Coronary artery (tissue), 2 donors: Measurements from ENCODE around the gene CD14.
A peak's percentile ranks its signal among the peaks of the same experiment; 100 is the strongest.

Source experiments
- DNase-seq: peaks from one replicate; pipeline ENCODE4 v3.0.0-alpha.2; 2017; ENCODE audit warnings: low spot score
- H3K27ac ChIP-seq, 2 donors: fragments of 200-600 bp; sonication (generic); one replicate each; pipeline ENCODE4 v1.5.1; 2016 to 2019
- H3K4me3 ChIP-seq: fragments of 200-600 bp; sonication (generic); 2 replicates; pipeline ENCODE4 v1.5.1; 2016; ENCODE audit warnings: mild to moderate bottlenecking, moderate library complexity
- CTCF ChIP-seq: fragments of 200-600 bp; sonication (generic); IDR thresholded peaks from one replicate; pipeline ENCODE4 v1.5.1; 2019; ENCODE audit warnings: antibody characterized with exemption

Gene CD14

GRCh38 chr5:140633021-140633471 is at the start of gene CD14:
TSS of gene CD14 (minus strand) at chr5:140633175. CDS start at chr5:140633071, 104 bp downstream.
- peak; percentile 80 for DNase-seq
- TF ChIP-seq CTCF = no peak
- Histone ChIP-seq H3K27ac (peak within 1 kb of the TSS; percentile 60 to 81), H3K4me3 (peak within 1 kb of the TSS; percentile 74)

- Histone ChIP-seq H3K27ac (no peak overlapping the region), H3K4me3 (no peak overlapping the region)
- DNase-seq = no peak
- TF ChIP-seq CTCF = no peak
Measured at GRCh38 chr5:140678993-140679392, 46.0 kb upstream of the CD14 start.

- no peak for TF ChIP-seq CTCF
Measured at GRCh38 chr5:140677947-140678346, 45.0 kb upstream of the CD14 start.

GRCh38 chr5:140674629-140675028 is 41.7 kb upstream of the CD14 start:
- H3K27ac ChIP-seq = no peak overlapping the region
- H3K4me3 ChIP-seq = no peak overlapping the region
- DNase-seq = no peak
- TF ChIP-seq CTCF = no peak

More at GRCh38 chr5:140677947-140678346, 45.0 kb upstream of the CD14 start:
- no peak overlapping the region for H3K4me3 ChIP-seq
- H3K27ac ChIP-seq = no peak overlapping the region
- no peak for DNase-seq

GRCh38 chr5:140674211-140674610 is 41.2 kb upstream of the CD14 start:
- Histone ChIP-seq H3K27ac (no peak overlapping the region), H3K4me3 (no peak overlapping the region)
- no peak for DNase-seq
- TF ChIP-seq CTCF = no peak

- no peak for TF ChIP-seq CTCF
- DNase-seq = no peak
- H3K27ac ChIP-seq = no peak within 1 kb of the TSS
- H3K4me3 ChIP-seq = peak within 1 kb of the TSS; percentile 42
Measured at GRCh38 chr5:140673187-140673976, 40.4 kb upstream of the CD14 start, which contains the start of gene DND1. TSS of gene DND1 (minus strand) at chr5:140673576. CDS start at chr5:140673542, 34 bp downstream.
